Gastroesophageal sphincter (tissue), 4 donors: ENCODE results near the gene LRRTM4. TPM values are rescaled to one million over a fixed set of nuclear protein-coding genes. Genes with fewer than 3 reads are reported as not detected.
A peak's percentile ranks its signal among the peaks of the same experiment; 100 is the strongest.

Experiments
- ATAC-seq: fragments of 150-250 bp; one replicate; pipeline ENCODE4 v1.9.1; 2016; ENCODE audit warnings: mild to moderate bottlenecking, moderate library complexity
- H3K27ac ChIP-seq, 4 donors: fragments of 200-600 bp; sonication (generic) in 3 of 4; 1 replicate in 3 of 4; 2 replicates in 1 of 4; pipeline ENCODE4 v1.5.1; 2016 to 2019
- H3K27me3 ChIP-seq: fragments of 200-600 bp; sonication (generic); one replicate; pipeline ENCODE4 v1.5.1; 2019
- H3K36me3 ChIP-seq, 2 donors: fragments of 200-600 bp; sonication (generic); one replicate each; pipeline ENCODE4 v1.5.1; 2019; ENCODE audit warnings: control low read depth in 1 of 2
- H3K4me1 ChIP-seq, 3 donors: fragments of 200-600 bp; sonication (generic); 1 replicate in 2 of 3; 2 replicates in 1 of 3; pipeline ENCODE4 v1.5.1; 2016 to 2019; ENCODE audit warnings: control low read depth in 2 of 3
- H3K4me3 ChIP-seq, 2 donors: fragments of 200-600 bp; sonication (generic); one replicate each; pipeline ENCODE4 v1.5.1; 2019; ENCODE audit warnings: mild to moderate bottlenecking in 1 of 2, moderate library complexity in 1 of 2
- H3K9me3 ChIP-seq, 3 donors: fragments of 200-600 bp; sonication (generic); one replicate each; pipeline ENCODE4 v1.5.1; 2017 to 2019; ENCODE audit warnings: control low read depth in 2 of 3
- EP300 ChIP-seq: sonication (generic); formaldehyde crosslinking; IDR thresholded peaks from one replicate; pipeline ENCODE4 v1.6.1; 2017; ENCODE audit warnings: antibody characterized with exemption, mild to moderate bottlenecking
- POLR2A ChIP-seq, 2 donors: fragments of 450-650 bp; IDR thresholded peaks; one replicate each; pipeline ENCODE4 v1.6.1; 2017; ENCODE audit warnings: antibody characterized with exemption in 2 of 2, mild to moderate bottlenecking in 2 of 2, moderate library complexity in 1 of 2
- POLR2AphosphoS5 ChIP-seq: sonication (generic); formaldehyde crosslinking; IDR thresholded peaks from one replicate; pipeline ENCODE4 v1.6.1; 2017; ENCODE audit warnings: antibody characterized with exemption
- WGBS, 2 donors: methylation state at CpG; one replicate each; pipeline ENCODE4 v1.1.5; 2018; ENCODE audit warnings: low coverage in 1 of 2; 5-methylcytosine and 5-hydroxymethylcytosine counted together
- total RNA-seq, 4 donors: library from RNA; depleted of rRNA; stranded (reverse); fragments of >200 nt; gene quantifications; one replicate each; pipeline ENCODE4 v1.1.0, GENCODE V29; 2016
- TF ChIP-seq, protein P1 (sequence below), 4 experiments: fragments of 200-600 bp in 2 of 4; fragments of 450-650 bp in 2 of 4; sonication (generic) in 1 of 4; IDR thresholded peaks; one replicate each; pipeline ENCODE4 v1.5.1; 2017 to 2019; ENCODE audit warnings: antibody characterized with exemption in 4 of 4, mild to moderate bottlenecking in 2 of 4, moderate library complexity in 2 of 4

Gene LRRTM4
- total RNA-seq, 4 donors from 2014 or later = 0.12 to 0.30 (median 0.27) TPM; not detected in 1

DNA sequence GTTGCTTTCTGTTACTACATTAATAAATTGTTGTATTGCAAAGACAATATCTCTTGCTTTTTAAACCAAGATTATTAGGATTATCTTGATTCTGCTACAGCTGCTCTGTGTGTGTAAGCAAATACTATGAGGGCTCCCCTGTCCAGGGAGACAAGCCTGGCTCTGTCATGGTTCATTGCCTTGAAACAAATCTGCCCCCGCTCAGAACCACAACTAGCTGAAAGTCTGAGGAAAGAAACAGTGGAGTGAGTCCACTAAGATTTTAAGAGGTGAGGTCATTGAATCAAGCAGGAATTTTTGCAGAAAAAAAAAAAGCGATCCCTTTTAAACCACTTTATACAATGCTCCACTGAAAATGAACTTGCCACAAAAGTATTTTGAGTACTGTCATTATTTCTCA lies 30.8 kb upstream of the LRRTM4 start:
- Histone ChIP-seq H3K4me3 (no peak overlapping the region), H3K27me3 (no peaks in the 10 kb centered on the region), H3K36me3 (no peaks in the 10 kb centered on the region), H3K27ac (no peak overlapping the region), H3K4me1 (no peaks in the 10 kb centered on the region), H3K9me3 (no peaks in the 10 kb centered on the region)
- 70 to 73% methylated on average over 2 of the region's 2 CpGs for WGBS, 2 donors
- no peak for TF ChIP-seq POLR2AphosphoS5
- TF ChIP-seq EP300 = no peak
- no peak for TF ChIP-seq POLR2A (IDR thresholded peaks at IDR 0.05)
- TF ChIP-seq, protein P1, sequence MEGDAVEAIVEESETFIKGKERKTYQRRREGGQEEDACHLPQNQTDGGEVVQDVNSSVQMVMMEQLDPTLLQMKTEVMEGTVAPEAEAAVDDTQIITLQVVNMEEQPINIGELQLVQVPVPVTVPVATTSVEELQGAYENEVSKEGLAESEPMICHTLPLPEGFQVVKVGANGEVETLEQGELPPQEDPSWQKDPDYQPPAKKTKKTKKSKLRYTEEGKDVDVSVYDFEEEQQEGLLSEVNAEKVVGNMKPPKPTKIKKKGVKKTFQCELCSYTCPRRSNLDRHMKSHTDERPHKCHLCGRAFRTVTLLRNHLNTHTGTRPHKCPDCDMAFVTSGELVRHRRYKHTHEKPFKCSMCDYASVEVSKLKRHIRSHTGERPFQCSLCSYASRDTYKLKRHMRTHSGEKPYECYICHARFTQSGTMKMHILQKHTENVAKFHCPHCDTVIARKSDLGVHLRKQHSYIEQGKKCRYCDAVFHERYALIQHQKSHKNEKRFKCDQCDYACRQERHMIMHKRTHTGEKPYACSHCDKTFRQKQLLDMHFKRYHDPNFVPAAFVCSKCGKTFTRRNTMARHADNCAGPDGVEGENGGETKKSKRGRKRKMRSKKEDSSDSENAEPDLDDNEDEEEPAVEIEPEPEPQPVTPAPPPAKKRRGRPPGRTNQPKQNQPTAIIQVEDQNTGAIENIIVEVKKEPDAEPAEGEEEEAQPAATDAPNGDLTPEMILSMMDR (IDR thresholded peaks at IDR 0.05) = no peak
- no peak for ATAC-seq

DNA sequence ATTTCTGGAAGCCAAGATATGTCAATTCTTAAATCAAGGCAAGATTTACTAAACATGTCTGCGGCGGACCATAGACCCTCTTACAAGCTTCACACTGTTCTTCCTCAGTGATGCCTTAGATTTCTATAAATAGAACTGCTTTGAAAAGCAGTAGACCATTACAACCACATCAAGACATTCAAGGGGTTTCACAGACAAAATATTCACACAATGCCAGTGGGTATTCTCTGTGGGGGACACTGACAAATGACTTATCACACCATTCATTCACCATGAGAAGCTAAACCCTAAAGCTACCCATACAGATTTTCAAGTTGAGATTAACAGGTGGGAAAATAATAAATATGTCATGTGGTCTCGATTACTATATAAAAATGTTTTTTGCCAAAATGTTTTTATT lies 15.9 kb upstream of the LRRTM4 start:
- H3K9me3 ChIP-seq = peaks cover 0 to 4% (median 0%) of the 10 kb centered on the region in 3 donors
- 83 to 87% methylated on average over 3 of the region's 3 CpGs for WGBS, 2 donors
- no peaks in the 10 kb centered on the region for H3K4me1 ChIP-seq
- H3K27me3 ChIP-seq = no peaks in the 10 kb centered on the region
- TF ChIP-seq POLR2A (IDR thresholded peaks at IDR 0.05) (no peak), EP300 (no peak), POLR2AphosphoS5 (no peak)
- TF ChIP-seq, protein P1 (IDR thresholded peaks at IDR 0.05) = no peak
- no peaks in the 10 kb centered on the region for H3K36me3 ChIP-seq
- no peak overlapping the region for H3K27ac ChIP-seq
- ATAC-seq = no peak
- no peak overlapping the region for H3K4me3 ChIP-seq

DNA sequence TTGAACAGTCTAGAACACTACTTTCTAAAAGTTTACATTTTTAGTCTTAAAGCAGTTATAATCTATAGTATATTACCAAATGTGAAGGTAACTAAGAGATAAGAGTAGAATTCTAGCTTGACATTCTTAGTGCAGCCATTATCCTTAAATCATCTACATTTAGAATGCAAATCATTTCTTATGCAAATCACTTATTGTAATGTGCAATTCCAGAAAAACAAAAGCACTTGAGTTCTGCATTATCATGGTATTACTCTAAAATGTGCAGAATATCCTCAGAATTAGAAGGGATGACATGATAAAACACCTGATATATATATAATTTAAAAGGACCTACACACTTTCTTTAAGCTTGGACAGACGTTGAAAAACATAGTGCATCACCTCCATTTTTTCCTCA lies 712 bp upstream of the LRRTM4 start:
- no peak for TF ChIP-seq POLR2AphosphoS5
- TF ChIP-seq EP300 = no peak
- TF ChIP-seq, protein P1 (IDR thresholded peaks at IDR 0.05) = no peak
- TF ChIP-seq POLR2A (IDR thresholded peaks at IDR 0.05) = no peak
- 53 to 85% methylated on average over 1 of the region's 1 CpG for WGBS, 2 donors
- H3K9me3 ChIP-seq = no peaks in the 10 kb centered on the region
- peaks cover 22% of the 10 kb centered on the region for H3K27me3 ChIP-seq
- H3K27ac ChIP-seq = no peak overlapping the region
- no peaks in the 10 kb centered on the region for H3K4me1 ChIP-seq
- no peaks in the 10 kb centered on the region for H3K36me3 ChIP-seq
- no peak for ATAC-seq
- no peak overlapping the region for H3K4me3 ChIP-seq

DNA sequence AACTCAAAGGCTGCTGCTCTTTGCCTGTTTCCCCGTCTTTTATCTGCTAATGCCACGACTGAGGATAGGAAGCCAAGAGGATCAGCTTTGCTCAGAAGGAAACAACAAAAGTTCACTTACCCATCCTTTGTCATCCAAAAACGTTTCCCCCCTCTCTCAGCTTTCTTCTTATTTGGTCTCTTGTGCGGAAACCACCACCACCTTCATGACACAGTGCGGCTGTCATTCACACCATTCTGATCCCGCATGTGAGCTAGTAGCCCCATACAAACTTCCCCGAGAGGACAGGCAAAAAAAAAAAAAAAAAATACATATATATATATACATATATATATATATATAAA lies 656 bp downstream of the LRRTM4 start:
- 10 to 23% methylated on average over 3 to 5 of the region's 7 CpGs for WGBS, 2 donors
- H3K4me3 ChIP-seq = peak overlapping the region; percentile 2 to 22
- H3K4me1 ChIP-seq = no peaks in the 10 kb centered on the region
- no peak for TF ChIP-seq POLR2AphosphoS5
- no peak for TF ChIP-seq EP300
- no peaks in the 10 kb centered on the region for H3K9me3 ChIP-seq
- H3K27ac ChIP-seq = peak overlapping the region in 2 of 4 donors; percentile 18 to 19
- peaks cover 22% of the 10 kb centered on the region for H3K27me3 ChIP-seq
- ATAC-seq = no peak
- H3K36me3 ChIP-seq = no peaks in the 10 kb centered on the region

DNA sequence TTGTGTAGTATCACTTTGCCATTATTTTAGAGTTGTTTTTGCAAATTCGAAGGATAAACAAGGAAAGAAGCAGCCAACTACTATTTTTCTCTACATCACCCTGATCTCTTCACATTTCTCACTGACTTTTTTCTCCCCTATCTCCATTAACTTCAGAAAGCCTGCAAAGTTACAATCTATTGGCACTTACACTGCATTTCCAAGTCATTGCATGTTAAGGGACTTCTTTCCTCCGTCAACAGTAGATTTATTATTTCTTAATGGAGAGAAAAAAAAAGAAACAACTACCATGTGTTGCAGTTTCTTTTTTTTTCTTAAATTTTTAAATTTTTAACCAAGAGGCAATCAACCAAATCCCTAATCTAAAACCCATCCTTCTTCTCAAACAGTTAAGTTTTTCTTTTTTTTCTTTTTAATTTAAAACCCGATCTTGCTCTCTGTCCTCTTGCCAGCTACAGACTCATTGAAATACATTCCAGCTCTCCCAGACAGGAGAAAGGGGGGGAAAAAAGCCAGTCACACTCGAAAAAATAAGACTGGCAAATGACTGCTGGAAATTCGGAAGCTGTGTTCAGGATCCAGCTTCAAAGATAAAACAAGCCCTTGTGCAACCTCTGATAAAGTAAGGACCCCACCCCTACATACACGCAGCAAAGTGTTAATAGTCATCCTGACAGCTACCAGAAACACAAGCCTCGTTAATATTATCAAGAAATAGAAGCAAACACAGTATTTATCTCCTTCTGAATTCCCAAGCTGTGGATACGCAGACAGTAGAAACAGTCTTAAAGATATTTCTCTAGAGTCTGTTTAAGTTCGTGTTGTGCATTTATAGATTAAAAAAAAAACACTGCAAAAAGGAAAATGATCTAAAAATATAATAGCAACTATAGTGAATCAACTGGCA lies 1.3 kb downstream of the LRRTM4 start:
- Histone ChIP-seq H3K36me3 (no peaks in the 10 kb centered on the region), H3K9me3 (no peaks in the 10 kb centered on the region), H3K27me3 (peaks cover 22% of the 10 kb centered on the region), H3K4me3 (peak overlapping the region; percentile 2 to 22), H3K27ac (peak overlapping the region in 2 of 4 donors; percentile 18 to 19), H3K4me1 (no peaks in the 10 kb centered on the region)
- no peak for ATAC-seq
- WGBS, 2 donors = 4 to 5% methylated on average over 8 to 9 of the region's 9 CpGs
- no peak for TF ChIP-seq POLR2A (IDR thresholded peaks at IDR 0.05)
- TF ChIP-seq, protein P1 (IDR thresholded peaks at IDR 0.05) = no peak
